Caco-2 (cell line): ENCODE results near the gene DOHH. TPM values are rescaled to one million over a fixed set of nuclear protein-coding genes. Genes with fewer than 3 reads are reported as not detected.

Experiments used
- BruUV-seq: library from RNA; stranded (reverse); fragments of 400-500 nt; replicated peaks from 2 replicates; lab custom pipeline; 2021; lab: Mats Ljungman, UMichigan
- CTCF ChIA-PET: fragments of 300-600 bp; sonication (Branson Sonifier 250); formaldehyde crosslinking; loops from one replicate; lab custom pipeline; 2022; ENCODE audit warnings: antibody characterized with exemption; lab: Charles Lee
- POLR2A ChIA-PET: fragments of 300-600 bp; sonication (Branson Sonifier 250); formaldehyde crosslinking; loops from one replicate; lab custom pipeline; 2022; ENCODE audit warnings: antibody characterized with exemption; lab: Charles Lee
- DNase-seq, 2 experiments: peaks; one replicate each; pipeline versions ENCODE4 v3.0.0 to v3.0.0-alpha.2; 2020 to 2022
- H3K27me3 ChIP-seq: replicated peaks from 2 replicates; pipeline ENCODE4 v1.6.0; 2011; ENCODE audit warnings: low read length; ENCODE audit not compliant: control insufficient read depth, insufficient read depth
- H3K36me3 ChIP-seq: 2 replicates; pipeline ENCODE4 v1.5.1; 2011; ENCODE audit warnings: low read length; ENCODE audit not compliant: control insufficient read depth, insufficient read depth
- H3K4me1 ChIP-seq: fragments of 250-450 bp; sonication (Bioruptor Pico); 2 replicates; pipeline ENCODE4 v1.5.1; 2020; ENCODE audit warnings: mild to moderate bottlenecking
- H3K4me3 ChIP-seq: 2 replicates; pipeline ENCODE4 v1.5.1; 2011; ENCODE audit warnings: low read depth, mild to moderate bottlenecking, control low read depth, low read length
- H3K9me3 ChIP-seq: fragments of 250-450 bp; sonication (Bioruptor Pico); 2 replicates; pipeline ENCODE4 v1.5.1; 2020; ENCODE audit warnings: mild to moderate bottlenecking, moderate library complexity
- H3K27ac Mint-ChIP-seq: one replicate; pipeline ENCODE4 v1.8.0; 2022; ENCODE audit warnings: mixed read lengths; ENCODE audit not compliant: unreplicated experiment
- H3K27me3 Mint-ChIP-seq: one replicate; pipeline ENCODE4 v1.8.0; 2022; ENCODE audit warnings: mixed read lengths; ENCODE audit not compliant: insufficient read depth, unreplicated experiment
- H3K36me3 Mint-ChIP-seq: one replicate; pipeline ENCODE4 v1.8.0; 2022; ENCODE audit warnings: mild to moderate bottlenecking, mixed read lengths; ENCODE audit not compliant: insufficient read depth, unreplicated experiment
- H3K4me1 Mint-ChIP-seq: one replicate; pipeline ENCODE4 v1.8.0; 2022; ENCODE audit warnings: low read depth, mixed read lengths; ENCODE audit not compliant: unreplicated experiment
- H3K4me3 Mint-ChIP-seq: one replicate; pipeline ENCODE4 v1.8.0; 2022; ENCODE audit warnings: mild to moderate bottlenecking, moderate library complexity, mixed read lengths; ENCODE audit not compliant: unreplicated experiment
- H3K9me3 Mint-ChIP-seq: one replicate; pipeline ENCODE4 v1.8.0; 2022; ENCODE audit warnings: mixed read lengths; ENCODE audit not compliant: unreplicated experiment
- intact Hi-C: fragments of 100-400 bp; cut with micrococcal nuclease; formaldehyde crosslinking; loops from one replicate; pipeline ENCODE4 v1.10.0; 2022; ENCODE audit not compliant: unreplicated experiment
- total RNA-seq: library from RNA; stranded (reverse); gene quantifications from 2 replicates; pipeline ENCODE4 v1.2.3, GENCODE V29; 2022
- TF ChIP-seq, protein P1 (sequence below), 2 experiments: fragments of 200-600 bp in 1 of 2; IDR thresholded peaks; 1 replicate in 1 of 2; 2 replicates in 1 of 2; pipeline versions ENCODE4 v1.5.1 to v1.8.0; 2011 to 2022; ENCODE audit warnings: antibody characterized with exemption in 1 of 2, control low read depth in 1 of 2, inconsistent platforms in 1 of 2, low read depth in 1 of 2, low read length in 1 of 2, mild to moderate bottlenecking in 1 of 2, moderate library complexity in 1 of 2; ENCODE audit not compliant: insufficient read depth in 1 of 2, severe bottlenecking in 1 of 2, unreplicated experiment in 1 of 2

Gene DOHH
- total RNA-seq, 1 experiment from 2014 or later: 17.4 TPM

- Mint-ChIP-seq H3K27me3 (no peaks in the 10 kb centered on the region), H3K36me3 (peaks cover 22% of the 10 kb centered on the region), H3K9me3 (no peaks in the 10 kb centered on the region), H3K4me1 (no peaks in the 10 kb centered on the region), H3K27ac (no peak overlapping the region), H3K4me3 (no peak overlapping the region)
- Histone ChIP-seq H3K9me3 (no peaks in the 10 kb centered on the region), H3K4me3 (no peak overlapping the region), H3K4me1 (no peaks in the 10 kb centered on the region), H3K27me3 (no peaks in the 10 kb centered on the region), H3K36me3 (no peaks in the 10 kb centered on the region)
- POLR2A ChIA-PET: interaction anchor here (0.5 kb wide), 1 partner anchor 154 kb away, joined by 5 read pairs; no protein-coding TSS in a partner anchor
- BruUV-seq: no TSS peak
- intact Hi-C loops: no loop called here
- DNase-seq: no peak
- CTCF ChIA-PET: interaction anchor here (0.5 kb wide), 1 partner anchor 12 kb away, joined by 12 read pairs; no protein-coding TSS in a partner anchor
- TF ChIP-seq, protein P1, sequence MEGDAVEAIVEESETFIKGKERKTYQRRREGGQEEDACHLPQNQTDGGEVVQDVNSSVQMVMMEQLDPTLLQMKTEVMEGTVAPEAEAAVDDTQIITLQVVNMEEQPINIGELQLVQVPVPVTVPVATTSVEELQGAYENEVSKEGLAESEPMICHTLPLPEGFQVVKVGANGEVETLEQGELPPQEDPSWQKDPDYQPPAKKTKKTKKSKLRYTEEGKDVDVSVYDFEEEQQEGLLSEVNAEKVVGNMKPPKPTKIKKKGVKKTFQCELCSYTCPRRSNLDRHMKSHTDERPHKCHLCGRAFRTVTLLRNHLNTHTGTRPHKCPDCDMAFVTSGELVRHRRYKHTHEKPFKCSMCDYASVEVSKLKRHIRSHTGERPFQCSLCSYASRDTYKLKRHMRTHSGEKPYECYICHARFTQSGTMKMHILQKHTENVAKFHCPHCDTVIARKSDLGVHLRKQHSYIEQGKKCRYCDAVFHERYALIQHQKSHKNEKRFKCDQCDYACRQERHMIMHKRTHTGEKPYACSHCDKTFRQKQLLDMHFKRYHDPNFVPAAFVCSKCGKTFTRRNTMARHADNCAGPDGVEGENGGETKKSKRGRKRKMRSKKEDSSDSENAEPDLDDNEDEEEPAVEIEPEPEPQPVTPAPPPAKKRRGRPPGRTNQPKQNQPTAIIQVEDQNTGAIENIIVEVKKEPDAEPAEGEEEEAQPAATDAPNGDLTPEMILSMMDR (IDR thresholded peaks at IDR 0.05; ENCODE audit: insufficient read depth in 1 of 2, low read depth in 1 of 2, low read length in 1 of 2, severe bottlenecking in 1 of 2, unreplicated experiment in 1 of 2): no peak
Measured at GRCh38 chr19:3491396-3492119, 8.9 kb downstream of the DOHH start.

GRCh38 chr19:3483226-3483628 is 17.2 kb downstream of the DOHH start, which contains the start of gene SMIM44:
Gene SMIM44 (minus strand): TSS chr19:3483441. CDS start chr19:3483403, 38 bp downstream.
- TF ChIP-seq, protein P1 (IDR thresholded peaks at IDR 0.05; ENCODE audit: insufficient read depth in 1 of 2, low read depth in 1 of 2, low read length in 1 of 2, severe bottlenecking in 1 of 2, unreplicated experiment in 1 of 2): no peak
- H3K4me1 Mint-ChIP-seq: peaks cover 5% of the 10 kb centered on the region
- POLR2A ChIA-PET: no interaction called here
- intact Hi-C loops: no loop called here
- Histone ChIP-seq H3K9me3 (no peaks in the 10 kb centered on the region), H3K4me3 (no peak within 1 kb of the TSS), H3K36me3 (no peaks in the 10 kb centered on the region), H3K27me3 (no peaks in the 10 kb centered on the region), H3K4me1 (peaks cover 21% of the 10 kb centered on the region)
- no peak within 1 kb of the TSS for H3K4me3 Mint-ChIP-seq
- no peaks in the 10 kb centered on the region for H3K27me3 Mint-ChIP-seq
- CTCF ChIA-PET: no interaction called here
- H3K27ac Mint-ChIP-seq: no peak within 1 kb of the TSS
- no peaks in the 10 kb centered on the region for H3K9me3 Mint-ChIP-seq
- peaks cover 16% of the 10 kb centered on the region for H3K36me3 Mint-ChIP-seq
- BruUV-seq: no TSS peak
- DNase-seq: no peak

GRCh38 chr19:3482507-3483225 is 17.8 kb downstream of the DOHH start:
- Histone ChIP-seq H3K9me3 (no peaks in the 10 kb centered on the region), H3K27me3 (no peaks in the 10 kb centered on the region), H3K4me1 (peaks cover 21% of the 10 kb centered on the region), H3K36me3 (no peaks in the 10 kb centered on the region), H3K4me3 (no peak overlapping the region)
- POLR2A ChIA-PET: no interaction called here
- Mint-ChIP-seq H3K27ac (no peak overlapping the region), H3K4me1 (peaks cover 5% of the 10 kb centered on the region), H3K36me3 (peaks cover 21% of the 10 kb centered on the region), H3K4me3 (no peak overlapping the region), H3K27me3 (no peaks in the 10 kb centered on the region), H3K9me3 (no peaks in the 10 kb centered on the region)
- intact Hi-C loops: no loop called here
- DNase-seq: no peak
- TF ChIP-seq, protein P1 (IDR thresholded peaks at IDR 0.05; ENCODE audit: insufficient read depth in 1 of 2, low read depth in 1 of 2, low read length in 1 of 2, severe bottlenecking in 1 of 2, unreplicated experiment in 1 of 2): no peak
- no TSS peak for BruUV-seq
- CTCF ChIA-PET: no interaction called here
